ENCODE data around the gene KCNG3. TPM values are rescaled to one million over a fixed set of nuclear protein-coding genes. Genes with fewer than 3 reads are reported as not detected.

The KCNG3 gene
- total RNA-seq, 2 experiments from 2014 or later, result 0.29 to 0.48 TPM

Other genes starting within 250 kb of the KCNG3 start
- gene COX7A2L, start 132.8 kb downstream of the KCNG3 start, total RNA-seq, result 100 to 1,000 TPM; 107 to 110 TPM
- 10 to 100 TPM; 32.0 to 34.7 TPM for gene MTA3, start 74.7 kb upstream of the KCNG3 start, total RNA-seq

Measured in activated naive CD8-positive, alpha-beta T cell treated with anti-CD3 and anti-CD28 coated beads for 36 hours (primary cell).